A549 (cell line): ENCODE data around the gene ZFYVE9. TPM values are rescaled to one million over a fixed set of nuclear protein-coding genes. Genes with fewer than 3 reads are reported as not detected.

Experiments
- ATAC-seq, 2 experiments: fragments of 200-7000 bp in 1 of 2; fragments of >200 bp in 1 of 2; cut with Nextera tagmentation in 1 of 2; cut with Tn5 transposase in 1 of 2; 3 replicates each; pipeline versions ENCODE4 v1.8.0 to v1.9.1; 2018 to 2020; ENCODE audit warnings: mild to moderate bottlenecking in 1 of 2, moderate library complexity in 1 of 2
- CTCF ChIA-PET: fragments of 300-600 bp; sonication (Branson Sonifier 250); formaldehyde crosslinking; extraction: SDS; loops from one replicate; lab custom pipeline; 2021; ENCODE audit warnings: antibody characterized with exemption, inconsistent platforms; lab: Yijun Ruan, JAX
- POLR2A ChIA-PET: fragments of 350-600 bp; formaldehyde crosslinking; extraction: SDS; loops from one replicate; lab custom pipeline; 2021; ENCODE audit warnings: antibody characterized with exemption, inconsistent platforms; lab: Yijun Ruan, JAX
- DNase-seq, 2 experiments: peaks; one replicate each; pipeline versions ENCODE4 v3.0.0 to v3.0.0-alpha.2; 2011 to 2016; ENCODE audit warnings: low read depth in 1 of 2, low spot score in 1 of 2
- FAIRE-seq: peaks from 2 replicates; lab custom pipeline; 2011; peaks lifted over from hg19 to GRCh38; lab: Jason Lieb, UNC
- H3K27ac ChIP-seq, 2 experiments: fragments of >200 bp; sonication (Bioruptor Twin); formaldehyde crosslinking; 3 replicates each; pipeline ENCODE4 v1.5.1; 2016 to 2017
- H3K4me1 ChIP-seq: fragments of >200 bp; sonication (Bioruptor Twin); formaldehyde crosslinking; 3 replicates; pipeline ENCODE4 v1.6.1; 2016
- H3K4me2 ChIP-seq: fragments of >200 bp; sonication (Bioruptor Twin); formaldehyde crosslinking; 3 replicates; pipeline ENCODE4 v1.6.1; 2016
- H3K4me3 ChIP-seq: fragments of >200 bp; sonication (Bioruptor Twin); formaldehyde crosslinking; 3 replicates; pipeline ENCODE4 v1.5.1; 2016
- H3K9me3 ChIP-seq: fragments of >200 bp; sonication (Bioruptor Twin); formaldehyde crosslinking; 3 replicates; pipeline ENCODE4 v1.6.1; 2016
- EHF ChIP-seq: fragments of 250-450 bp; sonication (Bioruptor Pico); IDR thresholded peaks from 2 replicates; pipeline ENCODE4 v1.5.0; 2020; ENCODE audit warnings: mild to moderate bottlenecking
- EHMT2 ChIP-seq: fragments of 200-600 bp; sonication (generic); IDR thresholded peaks from 2 replicates; pipeline ENCODE4 v1.6.1; 2016; ENCODE audit warnings: antibody characterized with exemption, low read depth, mild to moderate bottlenecking, moderate library complexity
- GATA3 ChIP-seq: IDR thresholded peaks from 2 replicates; pipeline ENCODE4 v1.6.1; 2012; ENCODE audit warnings: borderline replicate concordance
- HEYL ChIP-seq: fragments of 250-450 bp; sonication (Bioruptor Pico); IDR thresholded peaks from 2 replicates; pipeline ENCODE4 v1.8.0; 2021; ENCODE audit warnings: mild to moderate bottlenecking, moderate library complexity
- HMGXB4 ChIP-seq: fragments of 250-450 bp; sonication (Bioruptor Pico); IDR thresholded peaks from 2 replicates; pipeline ENCODE4 v1.5.0; 2021; ENCODE audit warnings: mild to moderate bottlenecking, moderate library complexity, borderline replicate concordance
- HOXB13 ChIP-seq: fragments of 250-450 bp; sonication (Bioruptor Pico); IDR thresholded peaks from 2 replicates; pipeline ENCODE4 v1.5.0; 2020; ENCODE audit warnings: low read depth, mild to moderate bottlenecking, moderate library complexity
- HOXB5 ChIP-seq: fragments of 250-450 bp; sonication (Bioruptor Pico); IDR thresholded peaks from 2 replicates; pipeline ENCODE4 v1.5.0; 2020; ENCODE audit warnings: mild to moderate bottlenecking, moderate library complexity
- KDM1A ChIP-seq: fragments of 200-600 bp; sonication (generic); IDR thresholded peaks from 2 replicates; pipeline ENCODE4 v1.6.1; 2016; ENCODE audit warnings: low read depth, mild to moderate bottlenecking
- KDM5A ChIP-seq: fragments of 200-600 bp; sonication (generic); IDR thresholded peaks from 2 replicates; pipeline ENCODE4 v1.6.1; 2016; ENCODE audit warnings: antibody characterized with exemption, mild to moderate bottlenecking
- MAZ ChIP-seq: fragments of 150-350 bp; IDR thresholded peaks from 2 replicates; pipeline ENCODE4 v1.6.1; 2014; ENCODE audit warnings: antibody characterized with exemption, low read depth, low read length, borderline replicate concordance
- NFE2L2 ChIP-seq: fragments of 150-350 bp; conservative IDR thresholded peaks from 2 replicates; pipeline ENCODE4 v1.6.1; 2014; ENCODE audit warnings: low read length
- PHF8 ChIP-seq: fragments of 200-600 bp; sonication (generic); IDR thresholded peaks from 2 replicates; pipeline ENCODE4 v1.6.1; 2016; ENCODE audit warnings: low read depth, mild to moderate bottlenecking, antibody characterized with exemption, moderate library complexity, borderline replicate concordance
- RAD21 ChIP-seq, 2 experiments: fragments of >200 bp in 1 of 2; sonication (Bioruptor Twin) in 1 of 2; formaldehyde crosslinking in 1 of 2; IDR thresholded peaks in 1 of 2; conservative IDR thresholded peaks in 1 of 2; 2 replicates in 1 of 2; 3 replicates in 1 of 2; pipeline ENCODE4 v1.6.1; 2012 to 2018; ENCODE audit warnings: inconsistent platforms in 1 of 2
- RCOR1 ChIP-seq: fragments of 150-350 bp; IDR thresholded peaks from 2 replicates; pipeline ENCODE4 v1.6.1; 2014; ENCODE audit warnings: antibody characterized with exemption, low read length, low read depth
- RFX5 ChIP-seq: fragments of 450-650 bp; IDR thresholded peaks from 2 replicates; pipeline ENCODE4 v1.7.1; 2014; ENCODE audit warnings: antibody characterized with exemption, mild to moderate bottlenecking, moderate library complexity
- SMC3 ChIP-seq: fragments of >200 bp; sonication (Bioruptor Twin); formaldehyde crosslinking; IDR thresholded peaks from 3 replicates; pipeline ENCODE4 v1.6.1; 2018; ENCODE audit warnings: inconsistent platforms
- TFCP2L1 ChIP-seq: fragments of 250-450 bp; sonication (Bioruptor Pico); IDR thresholded peaks from 2 replicates; pipeline ENCODE4 v1.5.0; 2021; ENCODE audit warnings: mild to moderate bottlenecking
- TP53 ChIP-seq: fragments of 250-450 bp; sonication (Bioruptor Pico); IDR thresholded peaks from 2 replicates; pipeline ENCODE4 v1.5.0; 2021; ENCODE audit warnings: mild to moderate bottlenecking, moderate library complexity
- USF2 ChIP-seq: fragments of 450-650 bp; IDR thresholded peaks from 2 replicates; pipeline ENCODE4 v1.6.1; 2014; ENCODE audit warnings: antibody characterized with exemption
- ZC3H11A ChIP-seq: fragments of 450-650 bp; IDR thresholded peaks from 2 replicates; pipeline ENCODE4 v1.6.1; 2014; ENCODE audit warnings: antibody characterized with exemption, mild to moderate bottlenecking
- WGBS: methylation state at CpG from one replicate; pipeline ENCODE4 v1.1.6; 2017; ENCODE audit errors: missing lambda C conversion rate; 5-methylcytosine and 5-hydroxymethylcytosine counted together
- polyA plus RNA-seq, 4 experiments: library from polyadenylated mRNA; depleted of rRNA in 3 of 4; stranded (reverse); fragments of >200 nt; fragmentation: RNase III in 1 of 4; extraction: RNeasy Plus Mini Kit Qiagen cat#74134 plus additional on column Dnase treatment in 1 of 4; gene quantifications; 2 replicates in 3 of 4; 3 replicates in 1 of 4; pipeline ENCODE4 v1.2.3, GENCODE V29; 2011 to 2017
- TF ChIP-seq, protein P1 (sequence below): fragments of >200 bp; sonication (Bioruptor Twin); formaldehyde crosslinking; IDR thresholded peaks from 2 replicates; pipeline ENCODE4 v1.6.1; 2016
- TF ChIP-seq, protein P2 (sequence below): IDR thresholded peaks from 2 replicates; pipeline ENCODE4 v1.6.1; 2012; ENCODE audit warnings: low read depth, borderline replicate concordance

Gene ZFYVE9
- polyA plus RNA-seq, 2 of the 4 experiments (the other 2 are of a cell fraction), result 7.1 to 11.9 TPM

- Histone ChIP-seq H3K27ac (no peak overlapping the region), H3K4me3 (no peak overlapping the region), H3K4me2 (no peak overlapping the region), H3K4me1 (no peaks in the 10 kb centered on the region), H3K9me3 (no peaks in the 10 kb centered on the region)
- no peak for FAIRE-seq
- ChIA-PET CTCF (no interaction called here), POLR2A (no interaction called here)
- no peak for TF ChIP-seq HOXB5
- TF ChIP-seq HMGXB4 (CRISPR knock-in tag), result no peak
- TF ChIP-seq RFX5, result no peak
- no peak for TF ChIP-seq USF2
- no peak for TF ChIP-seq EHMT2
- no peak for TF ChIP-seq NFE2L2
- TF ChIP-seq EHF (CRISPR knock-in tag), result no peak
- no peak for TF ChIP-seq GATA3
- TF ChIP-seq KDM5A, result no peak
- TF ChIP-seq RCOR1, result no peak
- DNase-seq, result no peak
- 92% methylated on average over 10 of the region's 10 CpGs for WGBS
- ATAC-seq, result no peak
Observed at GRCh38 chr1:52225174-52225573, 83.3 kb downstream of the ZFYVE9 start.

GRCh38 chr1:52229494-52229893, 87.6 kb downstream of the ZFYVE9 start:
- FAIRE-seq, result no peak

DNA sequence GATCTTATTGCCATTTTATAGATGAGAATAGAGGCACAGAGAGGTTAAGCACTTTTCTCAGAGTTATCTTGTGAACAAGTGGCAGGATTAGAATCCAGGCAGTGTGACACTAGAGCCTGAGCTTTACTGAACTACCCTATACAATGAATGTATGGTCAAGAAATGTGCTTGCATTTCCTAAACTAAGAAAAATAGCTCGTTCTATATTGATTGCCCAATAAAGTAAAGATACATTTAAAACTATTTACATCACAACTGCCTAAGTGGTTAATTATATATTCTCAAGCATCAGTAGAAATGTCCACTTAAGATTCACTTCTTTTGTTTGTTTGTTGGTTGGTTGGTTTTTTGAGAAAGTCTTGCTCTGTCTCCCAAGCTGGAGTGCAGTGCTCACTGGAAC, 91.6 kb downstream of the ZFYVE9 start:
- POLR2A ChIA-PET, result no interaction called here
- no peaks in the 10 kb centered on the region for H3K4me1 ChIP-seq
- 100% methylated on average over 1 of the region's 1 CpG for WGBS
- FAIRE-seq (no peak), ATAC-seq (no peak), DNase-seq (no peak)
- no peak overlapping the region for H3K27ac ChIP-seq
- no peak for TF ChIP-seq HOXB13
- no peak for TF ChIP-seq TP53 (CRISPR knock-in tag)
- no peak for TF ChIP-seq TFCP2L1
- TF ChIP-seq ZC3H11A, result no peak
- no peaks in the 10 kb centered on the region for H3K9me3 ChIP-seq
- CTCF ChIA-PET, result no interaction called here
- no peak overlapping the region for H3K4me3 ChIP-seq
- no peak overlapping the region for H3K4me2 ChIP-seq

More at GRCh38 chr1:52229494-52229893, 87.6 kb downstream of the ZFYVE9 start:
- no peaks in the 10 kb centered on the region for H3K4me1 ChIP-seq
- no peak overlapping the region for H3K27ac ChIP-seq
- H3K4me3 ChIP-seq, result no peak overlapping the region
- no peak for TF ChIP-seq MAZ
- no peak for TF ChIP-seq GATA3
- no peak for TF ChIP-seq SMC3
- TF ChIP-seq EHMT2, result no peak
- TF ChIP-seq PHF8, result no peak
- TF ChIP-seq RAD21 (conservative IDR thresholded peaks at IDR 0.05 in 1 of 2, IDR thresholded peaks at IDR 0.05 in 1 of 2), result no peak
- TF ChIP-seq, protein P1, sequence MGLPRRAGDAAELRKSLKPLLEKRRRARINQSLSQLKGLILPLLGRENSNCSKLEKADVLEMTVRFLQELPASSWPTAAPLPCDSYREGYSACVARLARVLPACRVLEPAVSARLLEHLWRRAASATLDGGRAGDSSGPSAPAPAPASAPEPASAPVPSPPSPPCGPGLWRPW, result no peak
- TF ChIP-seq NFE2L2, result no peak
- no peak for TF ChIP-seq KDM1A
- TF ChIP-seq TP53 (CRISPR knock-in tag), result no peak
- no peak for TF ChIP-seq HEYL (CRISPR knock-in tag)
- TF ChIP-seq, protein P2, sequence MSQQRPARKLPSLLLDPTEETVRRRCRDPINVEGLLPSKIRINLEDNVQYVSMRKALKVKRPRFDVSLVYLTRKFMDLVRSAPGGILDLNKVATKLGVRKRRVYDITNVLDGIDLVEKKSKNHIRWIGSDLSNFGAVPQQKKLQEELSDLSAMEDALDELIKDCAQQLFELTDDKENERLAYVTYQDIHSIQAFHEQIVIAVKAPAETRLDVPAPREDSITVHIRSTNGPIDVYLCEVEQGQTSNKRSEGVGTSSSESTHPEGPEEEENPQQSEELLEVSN, result no peak
- ATAC-seq, result no peak
- 94% methylated on average over 3 of the region's 3 CpGs for WGBS
- DNase-seq, result no peak
- POLR2A ChIA-PET, result no interaction called here
- CTCF ChIA-PET, result no interaction called here
- H3K4me2 ChIP-seq, result no peak overlapping the region
- no peaks in the 10 kb centered on the region for H3K9me3 ChIP-seq
